Spleen (tissue), 11 donors: ENCODE data around the gene ZNF136. TPM values are rescaled to one million over a fixed set of nuclear protein-coding genes. Genes with fewer than 3 reads are reported as not detected.

Experiments
- DNase-seq: peaks from one replicate; pipeline ENCODE4 v3.0.0-alpha.2; 2020
- H3K27ac ChIP-seq, 8 donors: fragments of 200-600 bp; sonication (generic) in 7 of 8; 1 replicate in 4 of 8; 2 replicates in 4 of 8; pipeline versions ENCODE4 v1.5.0 to v1.8.0; 2016 to 2021; ENCODE audit warnings: inconsistent platforms in 4 of 8, mild to moderate bottlenecking in 4 of 8, moderate library complexity in 1 of 8
- H3K27me3 ChIP-seq, 7 donors: fragments of 200-600 bp; sonication (generic) in 6 of 7; replicated peaks in 1 of 7; 1 replicate in 4 of 7; 2 replicates in 3 of 7; pipeline versions ENCODE4 v1.5.0 to v1.8.0; 2016 to 2021; ENCODE audit warnings: inconsistent platforms in 3 of 7, mild to moderate bottlenecking in 1 of 7
- H3K36me3 ChIP-seq, 6 donors: fragments of 200-600 bp; sonication (generic) in 5 of 6; 1 replicate in 4 of 6; 2 replicates in 2 of 6; pipeline versions ENCODE4 v1.5.0 to v1.8.0; 2016 to 2021; ENCODE audit warnings: inconsistent platforms in 2 of 6
- H3K4me1 ChIP-seq, 6 donors: fragments of 200-600 bp; sonication (generic) in 5 of 6; 1 replicate in 3 of 6; 2 replicates in 3 of 6; pipeline versions ENCODE4 v1.5.0 to v1.8.0; 2016 to 2021; ENCODE audit warnings: inconsistent platforms in 3 of 6
- H3K4me3 ChIP-seq, 8 donors: fragments of 200-600 bp; sonication (generic) in 7 of 8; 1 replicate in 4 of 8; 2 replicates in 4 of 8; pipeline versions ENCODE4 v1.5.0 to v1.8.0; 2016 to 2021; ENCODE audit warnings: inconsistent platforms in 4 of 8, mild to moderate bottlenecking in 4 of 8, moderate library complexity in 2 of 8
- H3K9me3 ChIP-seq, 8 donors: fragments of 200-600 bp; sonication (generic) in 7 of 8; 1 replicate in 4 of 8; 2 replicates in 4 of 8; pipeline versions ENCODE4 v1.5.0 to v1.8.0; 2016 to 2021; ENCODE audit warnings: inconsistent platforms in 4 of 8
- CTCF ChIP-seq, 11 experiments: fragments of 200-600 bp in 7 of 11; fragments of 450-650 bp in 4 of 11; sonication (generic) in 4 of 11; IDR thresholded peaks in 8 of 11; conservative IDR thresholded peaks in 3 of 11; 1 replicate in 7 of 11; 2 replicates in 4 of 11; pipeline versions ENCODE4 v1.4.0 to v1.8.0; 2016 to 2021; ENCODE audit warnings: antibody characterized with exemption in 11 of 11, inconsistent platforms in 4 of 11, mild to moderate bottlenecking in 1 of 11
- POLR2A ChIP-seq, 3 donors: fragments of 450-650 bp; IDR thresholded peaks; one replicate each; pipeline ENCODE4 v1.5.1; 2017; ENCODE audit warnings: antibody characterized with exemption in 3 of 3, mild to moderate bottlenecking in 1 of 3
- POLR2AphosphoS5 ChIP-seq, 3 donors: sonication (generic); formaldehyde crosslinking; IDR thresholded peaks; one replicate each; pipeline ENCODE4 v1.5.1; 2017; ENCODE audit warnings: antibody characterized with exemption in 3 of 3
- WGBS, 5 donors: extraction: QIAGEN DNeasy Blood & Tissue Kit in 3 of 5; methylation state at CpG; one replicate each; pipeline versions ENCODE4 v1.1.5 to v1.1.7; 2013 to 2018; 5-methylcytosine and 5-hydroxymethylcytosine counted together
- intact Hi-C: fragments of 100-400 bp; cut with DNase I; formaldehyde crosslinking; loops from one replicate; pipeline ENCODE4 v1.15.0; 2023; ENCODE audit warnings: low total_unique reads
- polyA plus RNA-seq, 3 donors: library from polyadenylated mRNA; stranded (reverse); fragments of 200-250 nt; gene quantifications; one replicate each; pipeline ENCODE4 v1.2.1, GENCODE V29; 2013
- total RNA-seq, 7 donors: library from RNA; depleted of rRNA in 3 of 7; stranded (reverse); fragments of >200 nt in 3 of 7; fragmentation: NEBNext Ultra II Directional in 4 of 7; extraction: Animal tissue kit (Norgen Biotek cat#: 25700) in 4 of 7; gene quantifications; one replicate each; pipeline versions ENCODE4 v1.1.0 to v1.2.1, GENCODE V29; 2016 to 2021
- donor health status: healthy with polysubstance abuse.
- donor health status: DM: no; HTN: no; CAD: no; lungs with moderate emphysema.
- donor health status: DM: no; HTN: no; CAD: no.
- donor health status: Bipolar disorder and iron deficiency.
- donor health status: healthy.
- donor health status: DM: no; HTN: no; CAD: no.
- donor health status: DM: yes; HTN: yes; CAD: no.

Gene ZNF136
- total and polyA plus RNA-seq, 10 donors = 5.5 to 20.1 (median 17.2) TPM

DNA sequence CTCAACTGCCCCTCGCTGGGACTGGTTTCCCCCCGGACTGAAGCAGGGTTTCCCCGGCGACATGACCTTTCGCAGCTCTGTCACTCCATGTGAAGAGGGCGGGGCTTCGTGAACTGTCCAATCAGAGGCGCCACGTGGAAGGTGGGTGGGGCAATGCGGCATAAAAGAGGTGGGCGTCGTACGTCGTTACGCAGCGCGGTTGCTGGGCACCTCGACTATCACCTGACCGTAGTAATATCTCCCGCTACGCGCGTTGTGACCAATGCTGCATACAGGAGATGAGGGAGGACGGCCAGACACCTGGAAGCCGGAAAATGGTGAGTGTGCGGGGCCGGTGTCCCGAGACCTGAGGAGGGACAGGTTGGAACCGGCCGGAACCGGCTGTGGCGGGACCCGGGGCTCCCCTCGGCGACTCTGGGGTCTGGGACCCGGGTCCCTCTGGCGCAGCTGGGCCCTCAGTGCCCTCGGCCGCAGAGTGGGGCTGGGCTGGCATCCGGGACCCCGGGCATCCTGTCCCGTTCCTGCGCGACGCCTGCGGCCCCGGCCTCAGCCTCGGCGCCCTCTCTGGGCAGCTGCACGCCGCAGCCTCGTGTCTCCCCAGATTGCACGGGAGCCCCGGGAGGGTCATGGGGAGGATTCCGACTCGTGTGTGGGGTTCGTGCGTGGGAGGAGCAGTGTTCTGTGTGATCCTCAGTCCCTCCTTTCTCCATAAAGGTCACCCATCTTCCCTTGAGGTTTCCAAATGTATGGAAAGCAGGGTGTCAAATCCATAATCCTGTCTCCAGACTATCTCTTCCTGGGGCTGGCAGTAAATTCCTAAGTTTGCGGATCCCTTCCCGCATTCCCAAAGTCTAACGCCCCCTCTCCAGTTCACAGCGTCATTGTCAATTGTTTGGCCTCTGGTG, 32.2 kb downstream of the ZNF136 start:
- Histone ChIP-seq H3K9me3 (peaks cover 3 to 99% (median 86%) of the 10 kb centered on the region in 8 donors), H3K27ac (peak overlapping the region; percentile 55 to 85 (median 76)), H3K36me3 (peaks cover 0 to 34% (median 8%) of the 10 kb centered on the region in 6 donors), H3K4me3 (peak overlapping the region; percentile 45 to 87 (median 64)), H3K4me1 (peaks cover 0 to 19% (median 9%) of the 10 kb centered on the region in 6 donors), H3K27me3 (peaks cover 0 to 6% (median 0%) of the 10 kb centered on the region in 7 donors)
- intact Hi-C loops = no loop called here
- peak; percentile 87 for DNase-seq
- TF ChIP-seq POLR2A (IDR thresholded peaks at IDR 0.05) = no peak
- TF ChIP-seq POLR2AphosphoS5 (IDR thresholded peaks at IDR 0.05) = peak; percentile 80 to 88 (median 86)
- 2 to 15% (median 5%) methylated on average over 36 to 62 of the region's 62 CpGs for WGBS, 5 donors

GRCh38 chr19:12198136-12198535, 35.2 kb downstream of the ZNF136 start:
- intact Hi-C loops = no loop called here
- Histone ChIP-seq H3K4me1 (peaks cover 0 to 19% (median 9%) of the 10 kb centered on the region in 6 donors), H3K4me3 (no peak overlapping the region), H3K9me3 (peaks cover 3 to 86% (median 55%) of the 10 kb centered on the region in 8 donors), H3K36me3 (peaks cover 0 to 3% (median 0%) of the 10 kb centered on the region in 6 donors), H3K27me3 (peaks cover 0 to 6% (median 0%) of the 10 kb centered on the region in 7 donors), H3K27ac (no peak overlapping the region)
- TF ChIP-seq POLR2A (IDR thresholded peaks at IDR 0.05) (no peak), POLR2AphosphoS5 (IDR thresholded peaks at IDR 0.05) (no peak), CTCF (IDR thresholded peaks at IDR 0.05 in 8 of 11, conservative IDR thresholded peaks at IDR 0.05 in 3 of 11) (no peak)
- DNase-seq = no peak

- H3K9me3 ChIP-seq = peaks cover 3 to 83% (median 40%) of the 10 kb centered on the region in 8 donors
- intact Hi-C loops = no loop called here
- no peak overlapping the region for H3K27ac ChIP-seq
Measured at GRCh38 chr19:12199757-12200419, 37.0 kb downstream of the ZNF136 start.

DNA sequence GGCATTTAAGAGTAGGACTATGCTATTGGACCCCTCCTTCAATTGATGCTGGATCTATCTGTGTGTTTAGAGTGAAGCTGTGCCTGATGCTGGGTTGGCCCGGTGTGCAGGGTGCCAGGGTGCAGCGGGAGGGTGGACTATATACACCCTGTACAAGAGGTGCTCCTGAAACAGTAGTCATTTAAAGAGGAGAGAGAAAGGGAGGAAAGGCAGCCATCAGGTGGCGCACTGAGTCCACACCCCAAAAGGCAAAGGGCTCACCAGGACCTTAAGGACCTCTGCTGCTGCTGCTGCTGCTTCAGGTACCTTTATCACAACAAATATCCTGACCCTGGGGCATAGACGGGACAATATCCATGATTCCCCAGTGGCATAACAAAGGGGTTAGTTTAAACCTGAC, 39.4 kb downstream of the ZNF136 start:
- WGBS, 5 donors = 42 to 63% (median 51%) methylated on average over 4 of the region's 4 CpGs
- intact Hi-C loops = no loop called here
- Histone ChIP-seq H3K27ac (no peak overlapping the region), H3K36me3 (peaks cover 0 to 8% (median under 1%) of the 10 kb centered on the region in 6 donors), H3K4me1 (no peaks in the 10 kb centered on the region), H3K27me3 (no peaks in the 10 kb centered on the region), H3K9me3 (peaks cover 3 to 83% (median 45%) of the 10 kb centered on the region in 8 donors), H3K4me3 (no peak overlapping the region)
- DNase-seq = peak; percentile 73
- TF ChIP-seq CTCF (IDR thresholded peaks at IDR 0.05 in 8 of 11, conservative IDR thresholded peaks at IDR 0.05 in 3 of 11) (peak in 6 of 11 experiments; percentile 15 to 42 (median 32)), POLR2AphosphoS5 (IDR thresholded peaks at IDR 0.05) (no peak)

More at GRCh38 chr19:12199757-12200419, 37.0 kb downstream of the ZNF136 start:
- H3K4me1 ChIP-seq = peaks cover 0 to 13% (median 7%) of the 10 kb centered on the region in 6 donors
- no peak for TF ChIP-seq CTCF (IDR thresholded peaks at IDR 0.05 in 8 of 11, conservative IDR thresholded peaks at IDR 0.05 in 3 of 11)
- no peak for TF ChIP-seq POLR2A (IDR thresholded peaks at IDR 0.05)
- TF ChIP-seq POLR2AphosphoS5 (IDR thresholded peaks at IDR 0.05) = no peak
- no peak for DNase-seq
- H3K27me3 ChIP-seq = peaks cover 0 to 6% (median 0%) of the 10 kb centered on the region in 7 donors
- H3K36me3 ChIP-seq = no peaks in the 10 kb centered on the region
- 30 to 51% (median 37%) methylated on average over 3 of the region's 3 CpGs for WGBS, 5 donors
- no peak overlapping the region for H3K4me3 ChIP-seq
